Neuronal stem cell (in vitro differentiated cells): ENCODE measurements around the gene MYO16.

ENCODE experiments used
- DNase-seq: peaks from one replicate; pipeline ENCODE4 v3.0.0-alpha.2; 2013; ENCODE audit warnings: low spot score
- H2AFZ ChIP-seq: one replicate; pipeline ENCODE4 v1.6.1; 2013; ENCODE audit warnings: mild to moderate bottlenecking, low read length, inconsistent platforms
- H2AK5ac ChIP-seq: 2 replicates; pipeline ENCODE4 v1.6.1; 2013; ENCODE audit warnings: low read depth, mild to moderate bottlenecking, inconsistent platforms, low read length, moderate library complexity, mixed read lengths
- H2BK120ac ChIP-seq: 2 replicates; pipeline ENCODE4 v1.6.1; 2013; ENCODE audit warnings: low read depth, mild to moderate bottlenecking, inconsistent platforms, low read length, moderate library complexity, mixed read lengths
- H2BK12ac ChIP-seq: one replicate; pipeline ENCODE4 v1.6.1; 2013; ENCODE audit warnings: low read length, inconsistent platforms
- H2BK15ac ChIP-seq: 2 replicates; pipeline ENCODE4 v1.6.1; 2013; ENCODE audit warnings: mild to moderate bottlenecking, low read length, inconsistent platforms, mixed read lengths
- H2BK5ac ChIP-seq: one replicate; pipeline ENCODE4 v1.6.1; 2013; ENCODE audit warnings: inconsistent platforms, mild to moderate bottlenecking, low read length, moderate library complexity
- H3K14ac ChIP-seq: one replicate; pipeline ENCODE4 v1.6.1; 2013; ENCODE audit warnings: low read length, inconsistent platforms
- H3K18ac ChIP-seq: 2 replicates; pipeline ENCODE4 v1.6.1; 2013; ENCODE audit warnings: low read length, inconsistent platforms
- H3K23ac ChIP-seq: 2 replicates; pipeline ENCODE4 v1.6.1; 2013; ENCODE audit warnings: low read depth, mild to moderate bottlenecking, mixed read lengths, low read length, inconsistent platforms; ENCODE audit not compliant: poor library complexity
- H3K27ac ChIP-seq: replicated peaks from 3 replicates; pipeline ENCODE4 v1.5.1; 2013; ENCODE audit warnings: low read length, inconsistent platforms
- H3K27me3 ChIP-seq, 3 experiments: 2 replicates each; pipeline ENCODE4 v1.6.1; 2013; ENCODE audit warnings: low read length in 3 of 3, mild to moderate bottlenecking in 2 of 3, inconsistent platforms in 1 of 3, low read depth in 1 of 3, mixed read lengths in 1 of 3, moderate library complexity in 1 of 3; ENCODE audit not compliant: control insufficient read depth in 3 of 3, insufficient read depth in 3 of 3
- H3K36me3 ChIP-seq, 2 donors: replicated peaks in 1 of 2; 2 replicates each; pipeline ENCODE4 v1.6.1; 2013; ENCODE audit warnings: low read length in 2 of 2; ENCODE audit not compliant: control insufficient read depth in 2 of 2, insufficient read depth in 2 of 2
- H3K4ac ChIP-seq: 2 replicates; pipeline ENCODE4 v1.6.1; 2013; ENCODE audit warnings: inconsistent platforms, mild to moderate bottlenecking, low read length, moderate library complexity
- H3K4me1 ChIP-seq, 2 donors: 1 replicate in 1 of 2; 2 replicates in 1 of 2; pipeline ENCODE4 v1.6.1; 2013; ENCODE audit warnings: low read length in 2 of 2, low read depth in 1 of 2; ENCODE audit not compliant: control insufficient read depth in 2 of 2, insufficient read depth in 1 of 2
- H3K4me2 ChIP-seq: one replicate; pipeline ENCODE4 v1.6.1; 2013; ENCODE audit warnings: mild to moderate bottlenecking, low read length, inconsistent platforms; ENCODE audit not compliant: insufficient read depth, poor library complexity, severe bottlenecking
- H3K4me3 ChIP-seq, 2 donors: 2 replicates each; pipeline ENCODE4 v1.5.1; 2013; ENCODE audit warnings: low read length in 2 of 2, mild to moderate bottlenecking in 2 of 2, inconsistent platforms in 1 of 2, moderate library complexity in 1 of 2
- H3K79me1 ChIP-seq: one replicate; pipeline ENCODE4 v1.6.1; 2013; ENCODE audit warnings: low read depth, mild to moderate bottlenecking, inconsistent platforms, low read length, moderate library complexity
- H3K9ac ChIP-seq: one replicate; pipeline ENCODE4 v1.6.1; 2013; ENCODE audit warnings: mild to moderate bottlenecking, low read depth, low read length, inconsistent platforms; ENCODE audit not compliant: poor library complexity
- H3K9me3 ChIP-seq, 2 donors: replicated peaks in 1 of 2; 2 replicates each; pipeline versions ENCODE3 to v1.6.1; 2013; ENCODE audit warnings: low read length in 2 of 2, mild to moderate bottlenecking in 2 of 2, inconsistent platforms in 1 of 2, low read depth in 1 of 2, mixed read lengths in 1 of 2, moderate library complexity in 1 of 2; ENCODE audit not compliant: control insufficient read depth in 2 of 2, insufficient read depth in 1 of 2
- H4K8ac ChIP-seq: one replicate; pipeline ENCODE4 v1.6.1; 2013; ENCODE audit warnings: low read depth, mild to moderate bottlenecking, inconsistent platforms, low read length, moderate library complexity
- H4K91ac ChIP-seq: one replicate; pipeline ENCODE4 v1.6.1; 2013; ENCODE audit warnings: low read length, low read depth, mild to moderate bottlenecking, inconsistent platforms; ENCODE audit not compliant: poor library complexity
- WGBS, 2 donors: extraction: QIAGEN DNeasy Blood & Tissue Kit; methylation state at CpG; one replicate each; pipeline ENCODE4 v1.1.7; 2013; ENCODE audit warnings: missing lambda C conversion rate in 2 of 2, mixed read lengths in 1 of 2; ENCODE audit not compliant: insufficient read length in 2 of 2, insufficient replicate concordance in 1 of 2; ENCODE audit errors: extremely low coverage in 2 of 2; 5-methylcytosine and 5-hydroxymethylcytosine counted together

The MYO16 gene

DNA sequence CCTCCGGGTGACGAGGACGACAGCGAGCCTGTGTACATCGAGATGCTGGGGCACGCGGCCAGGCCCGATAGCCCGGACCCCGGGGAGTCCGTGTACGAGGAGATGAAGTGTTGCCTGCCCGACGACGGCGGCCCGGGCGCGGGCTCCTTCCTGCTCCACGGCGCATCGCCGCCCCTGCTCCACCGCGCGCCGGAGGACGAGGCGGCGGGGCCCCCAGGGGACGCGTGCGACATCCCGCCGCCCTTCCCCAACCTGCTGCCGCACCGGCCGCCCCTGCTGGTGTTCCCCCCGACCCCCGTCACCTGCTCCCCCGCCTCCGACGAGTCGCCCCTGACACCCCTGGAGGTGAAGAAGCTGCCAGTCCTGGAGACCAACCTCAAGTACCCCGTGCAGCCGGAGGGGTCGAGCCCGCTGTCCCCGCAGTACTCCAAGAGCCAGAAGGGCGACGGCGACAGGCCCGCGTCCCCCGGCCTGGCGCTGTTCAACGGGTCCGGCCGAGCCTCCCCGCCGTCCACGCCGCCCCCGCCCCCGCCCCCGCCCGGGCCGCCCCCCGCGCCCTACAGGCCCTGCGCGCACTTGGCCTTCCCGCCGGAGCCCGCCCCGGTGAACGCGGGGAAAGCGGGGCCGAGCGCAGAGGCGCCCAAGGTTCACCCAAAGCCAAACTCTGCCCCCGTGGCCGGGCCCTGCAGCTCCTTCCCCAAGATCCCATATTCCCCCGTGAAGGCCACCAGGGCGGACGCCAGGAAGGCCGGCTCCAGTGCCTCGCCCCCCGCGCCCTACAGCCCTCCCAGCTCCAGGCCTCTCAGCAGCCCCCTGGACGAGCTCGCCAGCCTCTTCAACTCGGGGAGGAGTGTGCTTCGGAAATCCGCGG is 511.3 kb downstream of the MYO16 start:
- no CpG with 5 or more reads among the region's 97 CpGs for WGBS, 2 donors
- no peak overlapping the region for H2BK12ac ChIP-seq
- H3K23ac ChIP-seq, result no peak overlapping the region
- no peak overlapping the region for H2BK5ac ChIP-seq
- peaks cover 6 to 10% of the 10 kb centered on the region in 2 donors for H3K9me3 ChIP-seq
- peak overlapping the region; percentile 17 for H4K8ac ChIP-seq
- H2BK120ac ChIP-seq, result no peak overlapping the region
- H3K14ac ChIP-seq, result no peak overlapping the region
- no peak for DNase-seq
- H2BK15ac ChIP-seq, result peak overlapping the region; percentile 75
- H3K9ac ChIP-seq, result no peak overlapping the region
- H3K4me3 ChIP-seq, result no peak overlapping the region
- H2AK5ac ChIP-seq, result peak overlapping the region; percentile 62
- H3K79me1 ChIP-seq, result no peaks in the 10 kb centered on the region
- H3K4ac ChIP-seq, result no peak overlapping the region
- no peak overlapping the region for H2AFZ ChIP-seq
- no peaks in the 10 kb centered on the region for H3K4me1 ChIP-seq
- no peaks in the 10 kb centered on the region for H3K36me3 ChIP-seq
- no peak overlapping the region for H4K91ac ChIP-seq
- H3K4me2 ChIP-seq, result no peak overlapping the region
- H3K27ac ChIP-seq, result no peak overlapping the region
- H3K18ac ChIP-seq, result no peak overlapping the region
- no peaks in the 10 kb centered on the region for H3K27me3 ChIP-seq

DNA sequence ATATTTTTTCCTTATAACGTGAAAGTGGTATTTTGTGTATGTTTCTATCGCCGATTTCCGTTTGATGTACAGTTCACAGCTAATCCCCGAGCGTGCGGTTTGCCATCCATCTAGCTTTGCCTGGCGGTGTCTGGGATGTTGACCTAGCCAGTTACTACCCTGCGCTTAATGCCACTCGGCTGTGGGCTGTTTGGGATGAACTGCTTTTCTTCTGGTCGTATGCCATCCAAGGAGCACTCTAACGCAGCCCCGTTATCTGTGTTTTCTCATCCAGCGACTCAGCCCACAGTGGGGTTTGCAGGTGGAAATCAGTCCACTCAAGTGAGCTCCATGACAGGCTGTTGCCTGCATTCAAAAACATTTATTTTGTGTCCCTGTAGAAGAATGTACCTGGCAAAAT is 512.3 kb downstream of the MYO16 start:
- no peak overlapping the region for H4K8ac ChIP-seq
- H3K36me3 ChIP-seq, result no peaks in the 10 kb centered on the region
- no peaks in the 10 kb centered on the region for H3K79me1 ChIP-seq
- no peak for DNase-seq
- H3K9ac ChIP-seq, result no peak overlapping the region
- WGBS, 2 donors, result no CpG with 5 or more reads among the region's 14 CpGs
- no peak overlapping the region for H3K23ac ChIP-seq
- H3K14ac ChIP-seq, result no peak overlapping the region
- H4K91ac ChIP-seq, result no peak overlapping the region
- H2BK5ac ChIP-seq, result no peak overlapping the region
- H3K4me2 ChIP-seq, result no peak overlapping the region
- H2AFZ ChIP-seq, result no peak overlapping the region
- H3K4me1 ChIP-seq, result no peaks in the 10 kb centered on the region
- H3K9me3 ChIP-seq, result peaks cover 6 to 10% of the 10 kb centered on the region in 2 donors
- no peak overlapping the region for H3K4ac ChIP-seq
- no peak overlapping the region for H3K27ac ChIP-seq
- no peak overlapping the region for H3K4me3 ChIP-seq
- H2BK12ac ChIP-seq, result no peak overlapping the region
- H2BK120ac ChIP-seq, result no peak overlapping the region
- H2AK5ac ChIP-seq, result no peak overlapping the region
- H3K18ac ChIP-seq, result no peak overlapping the region
- no peak overlapping the region for H2BK15ac ChIP-seq
- H3K27me3 ChIP-seq, result no peaks in the 10 kb centered on the region

DNA sequence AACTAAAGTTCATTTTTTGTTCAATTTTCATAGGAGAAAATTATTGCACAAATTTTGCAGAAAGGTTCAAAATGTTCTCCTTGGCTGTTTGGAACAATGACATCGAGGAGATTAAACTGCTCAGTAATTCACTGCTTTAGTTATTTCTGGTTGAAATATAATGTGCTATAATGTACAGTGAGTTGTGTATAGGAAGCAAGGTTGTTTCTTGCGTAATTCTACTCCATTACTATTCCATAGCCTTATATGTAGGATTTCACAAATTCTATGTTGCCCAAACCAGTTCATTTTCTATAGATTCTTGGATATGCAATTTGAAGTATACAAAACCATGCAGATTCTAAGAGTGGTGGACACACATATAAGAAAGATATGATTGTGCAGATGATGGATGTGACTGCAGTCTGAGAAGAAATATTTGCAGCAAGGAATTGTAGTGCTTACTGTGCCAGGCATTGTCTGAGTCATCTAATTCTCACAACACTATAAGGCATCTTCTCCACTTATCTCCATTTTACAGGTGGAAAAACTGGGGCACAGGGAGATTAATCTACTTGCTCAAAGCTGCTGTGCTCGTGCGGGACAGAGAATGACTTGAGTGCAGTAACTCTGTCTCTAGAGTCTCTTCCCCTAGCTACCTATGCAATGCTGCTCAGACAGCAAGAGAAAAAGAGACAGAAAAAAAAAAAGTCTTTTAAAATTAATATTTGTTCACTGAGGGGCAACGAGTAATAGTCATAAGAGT is 515.5 kb downstream of the MYO16 start:
- no CpG with 5 or more reads among the region's 5 CpGs for WGBS, 2 donors
- H3K79me1 ChIP-seq, result no peaks in the 10 kb centered on the region
- H4K8ac ChIP-seq, result no peak overlapping the region
- no peak overlapping the region for H3K4me3 ChIP-seq
- no peak overlapping the region for H2AK5ac ChIP-seq
- H3K9me3 ChIP-seq, result peaks cover 0 to 5% of the 10 kb centered on the region in 2 donors
- no peak overlapping the region for H2BK12ac ChIP-seq
- H3K27me3 ChIP-seq, result no peaks in the 10 kb centered on the region
- no peak overlapping the region for H3K27ac ChIP-seq
- H3K4me2 ChIP-seq, result no peak overlapping the region
- H2AFZ ChIP-seq, result no peak overlapping the region
- no peak overlapping the region for H3K4ac ChIP-seq
- H3K36me3 ChIP-seq, result no peaks in the 10 kb centered on the region
- peaks cover 0 to 6% of the 10 kb centered on the region in 2 donors for H3K4me1 ChIP-seq
- H2BK120ac ChIP-seq, result no peak overlapping the region
- no peak overlapping the region for H3K18ac ChIP-seq
- H3K14ac ChIP-seq, result no peak overlapping the region
- H2BK5ac ChIP-seq, result no peak overlapping the region
- no peak overlapping the region for H3K23ac ChIP-seq
- H4K91ac ChIP-seq, result no peak overlapping the region
- H3K9ac ChIP-seq, result no peak overlapping the region
- DNase-seq, result no peak
- H2BK15ac ChIP-seq, result no peak overlapping the region

DNA sequence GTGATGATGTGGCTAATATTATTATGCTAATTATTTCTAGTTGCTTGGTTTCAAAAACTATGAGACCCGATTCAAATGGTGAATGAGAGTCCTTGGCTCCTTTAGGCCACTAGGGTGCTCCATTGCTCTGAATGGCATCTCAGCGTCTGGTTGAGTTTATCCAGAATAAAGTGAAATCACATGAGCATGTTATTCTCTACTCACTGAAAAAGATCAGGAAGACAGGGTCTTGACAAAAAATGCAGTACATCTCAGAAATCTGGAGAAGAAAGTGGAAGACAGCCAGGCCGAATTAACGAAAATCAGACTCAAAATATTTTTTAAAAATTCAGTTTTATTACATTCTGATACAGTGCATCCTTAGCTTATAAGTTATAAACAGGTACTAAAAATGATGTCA is 516.2 kb downstream of the MYO16 start:
- no CpG with 5 or more reads among the region's 4 CpGs for WGBS, 2 donors
- Histone ChIP-seq H3K4me3 (no peak overlapping the region), H3K18ac (no peak overlapping the region), H4K91ac (no peak overlapping the region), H2AFZ (no peak overlapping the region), H3K9ac (no peak overlapping the region), H3K4me2 (no peak overlapping the region), H2BK120ac (no peak overlapping the region), H3K4ac (no peak overlapping the region), H4K8ac (no peak overlapping the region), H3K14ac (no peak overlapping the region), H3K4me1 (peaks cover 5 to 6% of the 10 kb centered on the region in 2 donors), H3K27ac (no peak overlapping the region), H2BK15ac (no peak overlapping the region), H3K79me1 (no peaks in the 10 kb centered on the region), H3K23ac (no peak overlapping the region), H2BK5ac (no peak overlapping the region), H2BK12ac (no peak overlapping the region), H3K9me3 (peaks cover 0 to 2% of the 10 kb centered on the region in 2 donors), H3K27me3 (no peaks in the 10 kb centered on the region), H2AK5ac (no peak overlapping the region), H3K36me3 (no peaks in the 10 kb centered on the region)
- peak; percentile 24 for DNase-seq
